PC-3 (cell line): ENCODE measurements around the gene RGS8.

Experiments used
- CTCF ChIP-seq: fragments of 300-600 bp; sonication (generic); conservative IDR thresholded peaks from 2 replicates; pipeline ENCODE4 v1.5.1; 2017; ENCODE audit warnings: antibody characterized with exemption, low read depth, mild to moderate bottlenecking, low read length
- EZH2 ChIP-seq: fragments of 300-600 bp; sonication (generic); IDR thresholded peaks from one replicate; pipeline ENCODE4 v1.6.1; 2017; ENCODE audit warnings: antibody characterized with exemption, mild to moderate bottlenecking, low read length; ENCODE audit not compliant: unreplicated experiment

GRCh38 chr1:182672487-182672836 lies 11.9 kb downstream of the RGS8 start:
- TF ChIP-seq EZH2 (no peak), CTCF (no peak)
